Right lobe of liver (tissue), 4 donors: ENCODE data around the gene GPX5.

Source experiments
- POLR2A ChIP-seq: fragments of 450-650 bp; IDR thresholded peaks from one replicate; pipeline ENCODE4 v1.6.1; 2017; ENCODE audit warnings: antibody characterized with exemption, mild to moderate bottlenecking
- TF ChIP-seq, protein P1 (sequence below), 4 donors: fragments of 200-600 bp in 3 of 4; fragments of 450-650 bp in 1 of 4; IDR thresholded peaks; one replicate each; pipeline versions ENCODE4 v1.5.1 to v1.8.0; 2016 to 2022; ENCODE audit warnings: antibody characterized with exemption in 4 of 4, mild to moderate bottlenecking in 2 of 4
- donor health status: DM: no; HTN: no; CAD: no.
- donor health status: DM: no; HTN: no; CAD: no.
- donor health status: DM: no; HTN: yes; CAD: no.

GRCh38 chr6:28515676-28516075 is 10.0 kb upstream of the GPX5 start, which contains the start of gene GPX6:
- TF ChIP-seq, protein P1, sequence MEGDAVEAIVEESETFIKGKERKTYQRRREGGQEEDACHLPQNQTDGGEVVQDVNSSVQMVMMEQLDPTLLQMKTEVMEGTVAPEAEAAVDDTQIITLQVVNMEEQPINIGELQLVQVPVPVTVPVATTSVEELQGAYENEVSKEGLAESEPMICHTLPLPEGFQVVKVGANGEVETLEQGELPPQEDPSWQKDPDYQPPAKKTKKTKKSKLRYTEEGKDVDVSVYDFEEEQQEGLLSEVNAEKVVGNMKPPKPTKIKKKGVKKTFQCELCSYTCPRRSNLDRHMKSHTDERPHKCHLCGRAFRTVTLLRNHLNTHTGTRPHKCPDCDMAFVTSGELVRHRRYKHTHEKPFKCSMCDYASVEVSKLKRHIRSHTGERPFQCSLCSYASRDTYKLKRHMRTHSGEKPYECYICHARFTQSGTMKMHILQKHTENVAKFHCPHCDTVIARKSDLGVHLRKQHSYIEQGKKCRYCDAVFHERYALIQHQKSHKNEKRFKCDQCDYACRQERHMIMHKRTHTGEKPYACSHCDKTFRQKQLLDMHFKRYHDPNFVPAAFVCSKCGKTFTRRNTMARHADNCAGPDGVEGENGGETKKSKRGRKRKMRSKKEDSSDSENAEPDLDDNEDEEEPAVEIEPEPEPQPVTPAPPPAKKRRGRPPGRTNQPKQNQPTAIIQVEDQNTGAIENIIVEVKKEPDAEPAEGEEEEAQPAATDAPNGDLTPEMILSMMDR (IDR thresholded peaks at IDR 0.05), result no peak
- no peak for TF ChIP-seq POLR2A
